ENCODE results near the gene DNAH17.

Gene DNAH17

DNA sequence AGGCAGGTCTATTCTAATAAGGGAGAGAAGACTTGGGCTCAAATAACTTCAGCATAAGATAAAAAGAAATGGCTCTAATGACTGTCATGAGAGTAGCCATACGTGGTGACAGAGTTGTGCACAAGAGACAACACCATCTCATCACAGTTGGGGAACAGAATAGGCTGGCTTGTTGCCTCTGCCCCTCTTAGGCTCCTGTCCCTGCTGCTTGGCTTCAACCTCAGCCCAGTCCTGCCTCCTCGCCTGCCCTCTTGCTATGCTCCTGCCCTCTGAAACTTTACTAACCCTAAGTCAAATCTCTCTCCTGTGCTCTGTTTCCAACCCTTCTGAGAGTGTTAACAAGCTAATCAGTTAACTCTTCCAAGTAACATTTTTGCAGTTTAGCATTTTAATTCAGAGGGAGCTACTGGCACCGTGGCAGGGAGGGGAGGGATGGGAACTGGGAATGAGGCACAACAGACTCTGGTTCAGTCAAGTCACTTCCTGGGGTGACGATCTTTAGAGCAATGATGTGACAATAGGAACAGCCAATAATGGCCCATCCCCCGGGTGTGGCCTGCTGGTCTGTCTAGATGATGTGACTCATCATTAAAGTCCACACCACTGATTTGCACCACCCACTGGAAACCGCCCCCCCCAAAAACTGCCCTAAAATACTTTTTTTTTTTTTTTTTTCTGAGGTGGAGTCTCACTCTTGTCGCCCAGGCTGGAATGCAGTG, 35.5 kb downstream of the DNAH17 start:
- DNase-seq: no peak

DNA sequence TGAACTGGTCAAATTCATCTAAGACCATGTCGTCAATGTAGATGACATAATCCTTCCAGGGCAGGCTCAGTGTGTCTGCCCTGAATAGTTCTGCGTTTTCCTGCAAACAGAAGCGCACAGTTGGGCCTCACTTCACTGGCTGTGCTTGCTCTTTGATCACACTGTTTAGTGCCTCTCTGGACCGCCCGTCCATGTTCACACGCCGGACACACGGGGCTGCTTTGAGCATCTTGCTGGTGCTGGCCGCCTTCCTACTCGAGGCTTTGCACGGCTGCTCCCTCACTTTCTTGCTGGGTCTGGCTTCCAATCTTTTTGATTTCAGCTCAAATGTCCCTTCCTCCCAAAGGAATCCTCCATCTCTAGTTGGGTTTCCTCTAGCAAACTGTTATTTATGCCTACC, 37.4 kb downstream of the DNAH17 start:
- DNase-seq: no peak

DNA sequence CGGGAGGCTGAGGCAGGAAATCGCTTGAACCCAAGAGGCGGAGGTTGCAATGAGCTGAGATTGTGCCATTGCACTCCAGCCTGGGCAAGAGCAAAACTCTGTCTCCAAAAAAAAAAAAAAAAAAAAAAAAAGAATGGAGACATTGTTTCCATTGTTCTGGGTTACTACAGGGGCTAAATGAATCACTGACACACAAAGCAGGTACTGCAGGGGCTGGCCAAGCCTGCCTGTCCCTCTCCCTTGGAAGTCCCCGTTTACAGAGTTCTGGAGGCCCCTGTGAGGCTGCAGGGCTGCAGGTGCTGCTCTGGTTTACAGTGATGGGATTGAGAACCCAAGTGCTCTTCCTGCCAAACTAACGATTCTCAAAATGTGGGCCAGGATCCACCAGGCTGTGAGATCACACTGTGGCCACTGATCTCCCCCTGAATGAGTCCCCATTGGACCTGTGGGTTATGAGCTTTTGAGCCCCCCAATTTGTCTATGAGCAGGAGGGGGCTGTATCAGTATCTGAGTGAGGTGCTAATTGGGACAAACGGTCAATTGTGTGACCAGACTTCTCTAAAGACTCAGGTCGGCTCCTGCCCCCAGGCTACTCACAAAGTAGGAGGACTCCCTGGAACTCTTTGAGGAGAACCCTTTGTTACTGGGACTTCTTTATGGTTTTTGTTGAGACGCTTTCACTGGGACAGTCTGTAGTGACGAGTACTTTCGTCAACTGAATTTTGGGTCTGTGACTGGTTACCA, 39.0 kb downstream of the DNAH17 start:
- DNase-seq: no peak

DNA sequence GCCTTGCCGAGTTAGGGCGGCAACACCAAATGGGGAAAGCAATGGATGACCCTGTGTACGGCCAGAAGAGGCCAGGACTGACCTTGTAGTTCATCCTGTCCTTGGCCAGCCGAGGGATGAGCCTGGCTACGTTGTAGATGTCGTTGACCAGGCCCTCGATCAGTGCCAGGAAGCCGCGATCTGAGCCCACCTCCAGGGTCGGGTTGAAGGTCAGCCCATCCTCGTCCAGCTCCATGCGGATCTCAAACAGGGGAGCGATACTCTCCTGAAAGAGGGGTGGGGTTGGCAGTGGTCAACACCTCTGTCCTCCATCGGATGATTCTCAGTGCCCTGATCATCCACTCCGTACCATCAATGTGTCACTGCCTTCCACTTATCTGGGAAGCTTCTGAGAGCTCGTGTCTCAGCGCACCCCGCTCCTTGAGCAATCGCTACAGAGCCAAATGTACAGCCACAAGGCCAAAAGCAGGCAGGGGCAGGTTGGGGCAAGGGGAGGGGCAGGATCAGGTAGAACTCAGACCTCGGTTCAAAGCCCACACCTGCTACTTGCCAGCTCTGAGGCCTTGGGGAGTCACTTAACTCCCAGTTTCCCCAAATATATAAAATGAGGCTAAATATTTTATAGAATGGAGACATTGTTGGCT, 39.9 kb downstream of the DNAH17 start:
- DNase-seq: no peak

DNA sequence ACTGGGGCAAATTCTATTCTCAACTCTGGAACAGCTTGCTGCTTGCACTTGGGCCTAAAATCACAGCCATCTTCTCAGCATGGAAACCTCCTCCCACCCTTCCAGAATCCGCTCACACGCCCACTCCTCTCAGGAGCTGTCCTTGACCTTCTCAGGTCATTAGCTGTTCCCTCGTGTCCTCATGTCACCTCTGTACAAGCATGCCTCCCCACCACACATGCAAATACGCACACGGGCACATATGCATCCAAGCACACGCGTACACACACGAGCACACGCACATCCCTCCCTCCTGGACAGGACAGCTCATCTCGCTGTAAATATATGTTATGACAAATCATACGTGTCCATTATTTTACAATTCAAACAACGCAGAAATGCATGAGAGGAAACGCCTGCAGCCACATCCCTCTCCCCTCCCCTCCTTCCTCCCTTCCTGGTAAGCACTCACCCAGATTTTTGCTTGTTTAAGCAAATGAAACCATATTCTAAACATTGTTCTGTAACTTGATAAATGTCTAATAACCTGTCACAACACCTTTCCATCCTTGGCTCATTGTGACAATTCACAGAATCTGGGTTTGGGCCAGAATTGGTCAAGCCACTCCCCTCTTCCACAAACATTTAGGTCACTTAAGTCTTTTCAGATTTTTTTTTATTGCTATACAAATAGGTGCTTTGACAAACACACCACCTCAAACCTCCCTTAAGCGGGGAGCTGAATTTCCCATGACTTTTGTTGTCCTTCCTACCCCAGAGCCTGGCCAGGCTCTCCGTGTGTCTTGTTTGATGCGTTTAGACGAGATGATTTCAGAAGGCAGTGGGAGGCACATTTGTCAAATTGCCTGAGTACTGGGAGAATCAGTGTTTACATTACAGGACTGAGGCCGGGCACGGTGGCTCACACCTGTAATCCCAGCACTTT, 41.7 kb downstream of the DNAH17 start:
- DNase-seq: peak; percentile 95

DNA sequence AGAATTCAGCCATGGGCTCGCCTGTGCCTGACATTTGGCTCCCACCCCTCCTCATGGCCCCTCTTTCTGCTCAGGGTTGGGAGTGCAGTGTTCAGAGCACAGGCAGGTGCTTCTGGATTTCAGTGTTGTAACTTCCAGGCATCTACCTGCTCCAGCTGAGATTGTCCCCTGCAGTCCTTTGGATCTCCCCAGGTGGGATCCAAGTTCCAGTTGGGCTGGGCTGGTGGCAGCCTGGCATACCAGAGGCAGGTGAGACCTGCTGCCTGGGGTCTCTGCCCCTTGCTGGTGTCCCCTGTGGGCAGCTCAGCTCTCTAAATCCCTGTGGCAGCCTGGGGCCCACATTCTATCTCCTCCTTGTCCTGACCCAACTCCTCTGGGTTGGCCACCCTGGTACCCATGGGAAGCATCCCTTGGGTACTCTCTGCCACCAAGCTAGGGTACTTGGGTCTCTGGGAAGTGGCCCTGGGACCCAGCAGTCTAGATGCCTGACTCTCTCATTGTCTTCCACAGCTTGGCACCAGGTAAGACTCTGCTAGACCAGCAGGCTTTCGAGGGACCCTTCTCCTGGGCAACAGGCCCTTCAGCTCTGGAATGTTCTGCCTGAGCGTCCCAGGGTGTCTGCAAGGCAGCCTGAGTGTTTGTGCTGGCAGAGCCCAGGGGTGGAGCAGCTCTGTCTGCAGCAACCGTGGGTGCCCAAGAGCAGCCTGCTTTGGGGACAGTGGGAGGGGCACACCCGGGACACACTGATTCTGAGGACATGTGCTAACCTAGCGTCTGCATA, 42.5 kb downstream of the DNAH17 start:
- no peak for DNase-seq

DNA sequence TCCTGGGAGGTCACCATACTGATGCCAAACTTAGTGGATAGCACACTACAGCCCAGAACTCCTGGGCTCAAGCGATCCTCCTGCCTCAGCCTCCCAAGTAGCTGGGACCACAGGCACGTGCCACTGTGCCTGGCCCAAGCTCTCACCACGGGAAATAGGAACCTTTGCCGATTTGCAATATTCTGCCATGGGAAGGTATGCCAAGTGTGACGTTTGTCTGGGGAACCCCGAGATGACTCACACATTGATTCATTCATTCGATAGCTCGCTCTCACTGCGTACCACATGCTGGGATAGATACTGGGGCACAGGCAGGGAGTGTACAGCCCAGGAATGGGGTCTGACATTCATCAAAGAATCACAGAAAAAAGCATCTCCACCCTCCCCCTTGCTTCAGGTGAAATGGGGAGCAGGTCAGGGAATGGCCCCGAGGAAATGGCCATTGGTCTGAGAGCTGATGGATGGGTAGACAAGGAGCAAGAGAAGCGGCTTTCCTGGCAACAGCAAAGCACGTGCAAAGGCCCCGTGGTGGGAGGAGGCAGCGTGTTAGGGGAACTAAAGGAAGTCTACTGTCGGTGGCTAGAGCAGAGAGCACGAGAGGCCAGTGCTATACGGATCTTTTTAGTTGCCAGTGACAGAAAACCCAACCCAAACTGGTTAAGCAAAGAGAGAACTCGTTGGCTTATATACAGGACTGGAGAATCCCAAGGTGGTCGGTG, 44.1 kb downstream of the DNAH17 start:
- DNase-seq: no peak

DNA sequence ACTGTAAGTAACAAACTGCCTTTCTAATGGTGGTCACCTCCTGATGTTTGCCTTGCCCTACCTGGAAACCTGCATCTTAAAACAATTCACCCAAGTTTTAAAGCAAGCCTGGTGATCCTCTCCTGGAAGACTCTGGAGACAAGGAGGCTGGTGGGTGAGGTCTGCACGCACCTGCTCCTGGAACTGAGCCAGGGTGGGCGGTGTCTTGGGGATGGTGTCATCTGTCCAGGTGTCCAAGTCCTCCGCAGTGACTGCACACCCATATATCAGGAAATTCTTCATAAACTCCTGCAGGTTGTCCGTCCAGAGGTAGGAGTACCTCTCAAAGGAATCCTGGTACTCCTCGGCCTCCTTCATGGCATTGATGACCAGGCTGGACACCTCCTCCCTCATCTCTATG, 44.9 kb downstream of the DNAH17 start:
- peak; percentile 10 for DNase-seq

DNA sequence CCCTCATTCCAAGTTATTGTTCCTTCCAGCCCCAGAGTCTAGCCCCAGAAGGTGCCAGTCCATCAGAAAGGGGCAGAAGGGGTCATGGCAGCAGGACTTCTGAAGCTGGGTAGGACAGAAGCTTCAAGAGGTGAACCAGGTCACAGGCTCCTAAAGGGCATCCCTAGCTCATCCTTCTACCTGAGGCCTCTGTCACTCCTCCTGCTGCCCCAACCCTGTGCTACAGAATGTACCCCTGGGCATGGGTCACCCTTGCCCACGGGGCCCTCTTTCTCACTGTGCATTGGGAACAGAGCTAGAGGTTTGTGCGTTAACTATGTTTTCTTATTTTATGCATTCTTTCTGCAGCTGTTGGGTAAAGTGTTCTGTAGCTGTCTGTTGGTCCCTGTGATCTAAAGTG, 46.5 kb downstream of the DNAH17 start:
- no peak for DNase-seq

DNA sequence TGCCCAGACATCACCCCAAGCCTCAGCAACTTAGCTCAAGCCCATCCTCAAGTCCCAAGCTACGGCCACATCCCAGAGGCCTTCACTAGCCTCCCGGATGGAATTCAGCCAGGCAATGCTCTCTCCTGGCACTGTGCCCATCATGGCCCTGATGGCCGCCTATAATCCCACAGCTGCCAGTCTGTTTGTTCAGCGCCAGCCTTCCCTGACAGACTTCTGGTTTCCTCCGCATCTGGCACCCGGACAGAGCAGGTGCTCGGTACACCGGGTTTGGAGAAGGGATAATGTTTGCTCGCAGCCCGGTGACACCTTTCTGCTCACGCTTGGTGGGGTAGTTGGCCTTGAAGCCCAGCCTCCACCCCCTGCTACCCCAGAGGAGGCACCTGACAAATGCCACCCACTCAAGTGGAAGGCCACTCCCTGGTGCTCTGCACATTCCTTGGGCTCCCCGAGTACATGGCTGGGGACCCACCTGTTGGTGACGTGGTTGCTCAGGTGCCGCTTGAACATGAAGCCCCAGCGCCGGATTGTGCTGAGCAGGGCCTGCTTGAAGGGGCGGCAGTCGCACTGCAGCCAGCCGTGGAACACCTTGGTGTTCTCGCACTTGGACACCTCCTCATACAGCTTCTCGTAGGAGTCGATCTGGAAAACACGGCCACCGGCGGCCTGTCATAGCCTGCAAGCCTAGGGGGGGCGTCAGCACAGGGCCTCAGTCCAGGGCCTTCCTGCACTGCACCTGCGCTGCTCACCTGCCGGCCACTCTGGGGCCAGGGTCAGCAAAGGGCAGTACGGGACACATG, 47.1 kb downstream of the DNAH17 start:
- DNase-seq: peak; percentile 86

DNA sequence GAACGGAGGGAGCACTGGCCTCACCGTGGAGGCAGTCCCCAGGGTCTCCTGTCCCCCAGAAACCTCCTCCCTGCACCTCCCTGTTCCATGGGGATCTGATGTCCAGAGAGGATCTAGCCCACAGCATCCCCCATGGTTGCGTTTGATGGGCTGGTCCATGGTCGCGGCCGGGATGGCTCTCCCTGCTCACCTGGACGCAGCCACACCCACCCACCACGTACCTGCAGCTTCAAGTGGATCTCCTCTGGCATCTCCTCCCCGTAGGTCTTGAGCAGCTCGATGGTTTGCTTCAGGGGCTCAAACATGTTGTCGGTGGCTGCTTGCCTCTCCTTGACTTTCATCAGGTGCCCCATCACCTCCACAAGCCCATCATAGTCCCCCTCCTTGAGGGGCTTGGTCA, 47.9 kb downstream of the DNAH17 start:
- DNase-seq: no peak

DNA sequence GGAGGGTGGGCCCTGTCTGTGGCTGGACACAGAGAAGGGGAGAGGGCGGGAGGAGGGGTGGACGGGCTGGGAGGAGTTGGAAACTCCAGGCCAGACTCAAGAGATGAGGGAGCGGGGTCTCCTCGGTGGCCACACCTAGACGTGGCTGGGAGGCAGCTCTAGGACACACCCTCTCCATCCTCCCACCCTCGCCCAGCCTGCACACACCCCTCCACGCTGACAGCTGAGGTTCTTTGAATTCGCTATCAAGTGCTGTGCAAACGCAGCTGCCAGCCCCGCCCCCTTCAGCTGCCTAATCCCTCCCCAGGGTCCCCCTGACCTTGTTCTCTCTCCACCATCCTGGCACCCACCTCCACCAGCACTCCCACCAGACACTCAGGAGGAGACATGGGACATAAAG, 48.7 kb downstream of the DNAH17 start:
- peak; percentile 34 for DNase-seq

DNA sequence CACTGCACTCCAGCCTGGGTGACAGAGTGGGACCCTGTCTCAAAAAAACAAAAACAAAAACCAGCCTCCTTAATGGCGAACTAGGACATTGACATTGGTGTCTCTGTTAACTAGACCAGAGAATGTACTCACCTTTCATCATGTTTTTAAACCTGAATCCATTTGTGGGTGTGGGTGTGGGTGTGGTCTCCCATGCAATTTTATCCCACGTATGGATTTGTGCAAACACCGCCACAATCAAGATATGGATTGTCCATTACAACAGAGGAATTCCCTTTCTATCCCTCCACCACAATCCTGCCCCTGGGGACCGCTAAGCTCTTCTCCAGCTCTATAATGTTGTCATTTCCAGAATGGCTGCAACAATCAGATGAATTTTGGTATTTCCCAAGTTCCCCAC, 49.9 kb downstream of the DNAH17 start:
- DNase-seq: no peak

DNA sequence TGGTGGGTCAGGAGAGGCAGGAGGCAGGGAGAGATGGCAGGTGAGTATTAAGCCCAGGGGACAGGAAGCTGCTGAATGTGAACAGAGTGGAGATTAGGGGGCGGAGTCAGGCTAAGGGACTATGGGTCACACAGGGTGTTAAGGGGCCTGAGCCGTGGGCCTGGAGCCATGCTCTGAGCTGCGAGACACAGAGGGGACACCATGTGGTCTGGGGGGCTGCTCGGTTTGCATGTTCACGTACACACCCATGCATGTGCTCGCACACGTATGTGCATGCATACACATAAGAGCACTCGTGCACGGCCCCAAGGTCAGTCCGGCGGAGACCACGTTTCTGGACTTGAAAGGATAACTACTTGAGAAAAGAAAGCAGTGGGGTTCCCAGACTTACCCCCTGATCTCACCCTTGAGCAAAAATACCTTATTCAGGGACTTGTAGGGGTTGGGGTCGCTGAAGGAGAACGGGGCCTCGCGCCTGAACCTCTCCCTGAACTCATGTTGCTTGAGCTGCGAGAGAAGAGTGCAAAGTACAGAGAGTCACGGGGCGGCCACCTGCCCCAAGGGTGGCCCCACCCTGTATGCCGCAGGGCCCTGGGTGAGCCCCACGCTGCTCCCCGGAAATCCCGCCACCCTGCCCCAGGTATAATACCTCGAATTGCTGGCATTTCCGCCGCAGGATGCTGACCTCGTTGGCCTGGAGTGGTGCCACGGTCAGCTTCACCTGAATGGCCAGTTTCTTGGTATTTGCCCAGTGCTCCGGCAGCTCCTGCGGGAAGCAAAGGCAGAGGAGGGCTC, 50.8 kb downstream of the DNAH17 start:
- DNase-seq: no peak

DNA sequence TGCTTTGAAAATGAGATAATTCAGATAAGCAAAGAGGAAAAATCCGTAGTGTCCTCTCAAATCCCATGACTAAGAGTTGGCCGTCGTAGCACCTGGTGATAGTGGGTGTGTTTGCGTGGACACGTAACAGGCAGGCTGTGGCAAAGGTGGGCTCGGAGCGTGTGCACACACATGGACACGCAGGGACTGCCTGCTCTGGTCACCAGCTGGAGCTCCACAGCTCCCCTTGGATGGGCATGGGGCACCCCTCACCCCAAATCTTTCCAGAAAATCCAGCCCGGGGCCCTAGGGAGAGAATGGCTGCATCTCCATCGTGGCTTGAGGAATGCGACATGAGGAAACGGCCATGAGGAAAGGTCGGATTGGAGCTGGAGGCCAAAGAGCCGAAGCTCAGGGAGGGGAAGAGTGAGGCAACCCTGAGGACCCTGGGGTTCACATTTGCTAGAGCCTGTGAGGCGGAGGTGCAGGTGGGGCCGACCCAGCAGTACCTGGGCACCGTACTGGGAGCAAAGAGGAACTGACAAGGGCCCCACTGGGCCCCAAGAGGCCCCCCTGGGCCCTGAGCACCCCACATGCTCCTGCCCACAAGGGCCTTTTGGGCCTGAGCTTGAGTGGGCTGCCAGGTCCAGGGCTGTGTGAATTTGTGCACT, 51.6 kb downstream of the DNAH17 start:
- DNase-seq: no peak

DNA sequence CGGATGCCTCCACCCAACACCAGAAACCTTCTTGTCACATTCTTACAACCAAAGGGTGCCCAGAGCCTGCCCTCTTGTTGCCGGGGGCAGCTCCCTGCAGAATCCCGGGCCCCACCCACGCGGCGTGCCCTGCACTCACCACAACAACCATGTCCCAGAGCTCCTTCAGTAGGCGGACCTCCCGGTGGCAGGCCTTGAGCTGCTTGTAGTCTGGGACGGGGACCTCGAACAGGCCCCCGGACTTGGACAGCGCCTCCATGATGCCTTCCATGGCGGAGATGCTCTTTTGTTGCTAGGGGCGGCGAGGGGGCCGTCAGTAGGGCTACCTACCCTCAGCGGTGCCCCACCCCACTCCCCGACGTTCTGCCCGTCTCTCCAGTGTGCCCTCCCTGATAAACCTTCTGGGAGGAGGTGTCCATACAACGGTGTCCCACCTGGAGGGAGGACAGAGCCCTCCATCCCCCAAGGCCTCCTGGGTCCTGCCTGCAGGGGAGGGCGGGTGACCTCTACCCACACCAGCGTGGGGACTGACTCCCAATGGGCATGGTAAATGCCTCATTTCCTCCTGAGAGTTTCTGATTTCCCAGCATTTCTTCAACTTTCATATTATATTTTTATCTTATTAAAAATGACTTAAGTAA, 52.2 kb downstream of the DNAH17 start:
- DNase-seq: no peak

DNA sequence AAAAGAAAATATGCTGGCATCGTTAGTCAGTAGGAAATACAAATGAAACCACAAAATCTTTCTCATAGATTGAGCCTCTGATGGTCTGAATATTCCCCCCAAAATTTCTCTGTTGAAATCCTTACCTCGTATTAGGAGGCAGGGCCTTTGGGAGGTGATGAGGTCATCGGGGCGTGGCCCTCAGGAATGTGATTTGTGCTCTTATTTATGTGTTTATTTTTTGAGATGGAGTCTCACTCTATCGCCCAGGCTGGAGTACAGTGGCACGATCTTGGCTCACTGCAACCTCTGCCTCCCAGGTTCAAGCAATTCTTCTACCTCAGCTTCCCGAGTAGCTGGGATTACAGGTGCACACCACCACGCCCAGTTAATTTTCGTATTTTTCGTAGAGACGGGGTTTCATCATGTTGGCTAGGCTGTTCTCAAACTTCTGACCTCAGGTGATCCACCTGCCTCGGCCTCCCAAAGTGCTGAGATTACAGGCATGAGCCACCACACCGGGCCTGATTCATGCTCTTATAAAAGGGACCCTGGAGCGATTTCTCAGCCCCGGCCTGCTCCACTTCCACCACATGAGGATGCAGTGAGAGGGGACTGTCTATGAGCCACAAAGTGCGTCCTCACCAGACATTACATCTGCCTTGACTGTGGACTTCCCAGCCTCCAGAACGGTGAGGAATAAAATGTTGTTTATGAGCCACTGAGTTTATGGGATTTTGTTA, 53.1 kb downstream of the DNAH17 start:
- no peak for DNase-seq
